Cardiac muscle cell (in vitro differentiated cells and primary cell): ENCODE data around the gene CD320. TPM values are rescaled to one million over a fixed set of nuclear protein-coding genes. Genes with fewer than 3 reads are reported as not detected.

Source experiments
- DNase-seq, 2 donors: peaks; one replicate each; pipeline versions ENCODE4 v3.0.0 to v3.0.0-alpha.2; 2010 to 2017; ENCODE audit warnings: low read depth in 1 of 2, low spot score in 1 of 2
- H3K27ac ChIP-seq: fragments of 200-600 bp; sonication (generic); 2 replicates; pipeline ENCODE4 v1.5.1; 2016
- H3K27me3 ChIP-seq: fragments of 200-600 bp; sonication (generic); 2 replicates; pipeline ENCODE4 v1.6.0; 2016; ENCODE audit warnings: control low read depth
- H3K36me3 ChIP-seq: fragments of 200-600 bp; sonication (generic); 2 replicates; pipeline ENCODE4 v1.5.1; 2016; ENCODE audit warnings: control low read depth
- H3K4me1 ChIP-seq: fragments of 200-600 bp; sonication (generic); 2 replicates; pipeline ENCODE4 v1.8.1; 2017; ENCODE audit warnings: low read depth, mild to moderate bottlenecking, mixed run types
- H3K4me3 ChIP-seq: fragments of 200-600 bp; sonication (generic); 2 replicates; pipeline ENCODE4 v1.5.1; 2016; ENCODE audit warnings: mild to moderate bottlenecking
- H3K9me3 ChIP-seq: fragments of 200-600 bp; sonication (generic); 2 replicates; pipeline ENCODE4 v1.5.1; 2017; ENCODE audit warnings: low read depth, mild to moderate bottlenecking, control low read depth
- CTCF ChIP-seq: IDR thresholded peaks from 2 replicates; pipeline ENCODE4 v1.5.1; 2012; ENCODE audit warnings: low read depth, mild to moderate bottlenecking, low read length
- polyA plus RNA-seq: library from polyadenylated mRNA; unstranded; fragments of >200 nt; fragmentation: Nextera tagmentation; extraction: Ambion mirVana; gene quantifications from 2 replicates; pipeline ENCODE4 v1.2.1, GENCODE V29; 2016
- total RNA-seq: library from RNA; depleted of rRNA; stranded (reverse); fragments of >200 nt; gene quantifications from 2 replicates; pipeline ENCODE4 v1.2.3, GENCODE V29; 2016

CD320 gene
- total and polyA plus RNA-seq, 2 experiments from 2014 or later = 94.7 to 99.3 TPM

- H3K4me3 ChIP-seq = no peak overlapping the region
- peaks cover 17% of the 10 kb centered on the region for H3K36me3 ChIP-seq
- DNase-seq = no peak
- no peaks in the 10 kb centered on the region for H3K27me3 ChIP-seq
- no peaks in the 10 kb centered on the region for H3K9me3 ChIP-seq
- no peak for TF ChIP-seq CTCF
- no peaks in the 10 kb centered on the region for H3K4me1 ChIP-seq
- no peak overlapping the region for H3K27ac ChIP-seq
Measured at GRCh38 chr19:8253678-8254077, 54.5 kb downstream of the CD320 start.

GRCh38 chr19:8252922-8253589 is 55.1 kb downstream of the CD320 start:
- peak; percentile 86 to 88 for DNase-seq
- Histone ChIP-seq H3K36me3 (peaks cover 14% of the 10 kb centered on the region), H3K4me1 (no peaks in the 10 kb centered on the region), H3K4me3 (no peak overlapping the region), H3K27ac (no peak overlapping the region), H3K9me3 (no peaks in the 10 kb centered on the region), H3K27me3 (no peaks in the 10 kb centered on the region)
- TF ChIP-seq CTCF = peak; percentile 90

Other genes starting within 250 kb of the CD320 start
- gene FBN3, start 158.8 kb downstream of the CD320 start, total RNA-seq = 6.6 and 15.1 TPM in 2 replicates
- gene FBN3, start 158.8 kb downstream of the CD320 start, polyA plus RNA-seq = 5.6 and 6.2 TPM in 2 replicates
- 82.7 and 112 TPM in 2 replicates for gene CERS4, start 99.0 kb downstream of the CD320 start, total RNA-seq
- gene CERS4, start 99.0 kb downstream of the CD320 start, polyA plus RNA-seq = 56.2 and 56.7 TPM in 2 replicates
- 57.0 and 92.7 TPM in 2 replicates for gene NDUFA7, start 13.0 kb upstream of the CD320 start, total RNA-seq
- gene NDUFA7, start 13.0 kb upstream of the CD320 start, polyA plus RNA-seq = 218 and 249 TPM in 2 replicates
- 349 and 720 TPM in 2 replicates for gene RPS28, start 13.1 kb upstream of the CD320 start, total RNA-seq
- gene RPS28, start 13.1 kb upstream of the CD320 start, polyA plus RNA-seq = 569 and 666 TPM in 2 replicates
- 0.56 and 4.0 TPM in 2 replicates for gene KANK3, start 34.9 kb upstream of the CD320 start, total RNA-seq
- gene KANK3, start 34.9 kb upstream of the CD320 start, polyA plus RNA-seq = 0.72 and 1.8 TPM in 2 replicates
- 2.5 and 3.2 TPM in 2 replicates for gene ANGPTL4, start 55.8 kb upstream of the CD320 start, total RNA-seq
- gene ANGPTL4, start 55.8 kb upstream of the CD320 start, polyA plus RNA-seq = 3.0 and 6.0 TPM in 2 replicates
- gene RAB11B, start 82.0 kb upstream of the CD320 start, total RNA-seq = 51.7 and 58.5 TPM in 2 replicates
- gene RAB11B, start 82.0 kb upstream of the CD320 start, polyA plus RNA-seq = 221 and 286 TPM in 2 replicates
- 118 and 139 TPM in 2 replicates for gene MARCHF2, start 104.9 kb upstream of the CD320 start, total RNA-seq
- 49.4 and 63.8 TPM in 2 replicates for gene MARCHF2, start 104.9 kb upstream of the CD320 start, polyA plus RNA-seq
- gene HNRNPM, start 136.6 kb upstream of the CD320 start, total RNA-seq = 79.1 and 103 TPM in 2 replicates
- 106 and 246 TPM in 2 replicates for gene HNRNPM, start 136.6 kb upstream of the CD320 start, polyA plus RNA-seq
- gene PRAM1, start 194.3 kb upstream of the CD320 start, total RNA-seq = 0.33 and 1.2 TPM in 2 replicates
- 0.22 and 1.2 TPM in 2 replicates for gene PRAM1, start 194.3 kb upstream of the CD320 start, polyA plus RNA-seq
- gene ZNF414, start 205.8 kb upstream of the CD320 start, total RNA-seq = 21.1 and 50.7 TPM in 2 replicates
- gene ZNF414, start 205.8 kb upstream of the CD320 start, polyA plus RNA-seq = 64.2 and 82.2 TPM in 2 replicates